ENCODE results near the gene GOLGA3.

The GOLGA3 gene

DNA sequence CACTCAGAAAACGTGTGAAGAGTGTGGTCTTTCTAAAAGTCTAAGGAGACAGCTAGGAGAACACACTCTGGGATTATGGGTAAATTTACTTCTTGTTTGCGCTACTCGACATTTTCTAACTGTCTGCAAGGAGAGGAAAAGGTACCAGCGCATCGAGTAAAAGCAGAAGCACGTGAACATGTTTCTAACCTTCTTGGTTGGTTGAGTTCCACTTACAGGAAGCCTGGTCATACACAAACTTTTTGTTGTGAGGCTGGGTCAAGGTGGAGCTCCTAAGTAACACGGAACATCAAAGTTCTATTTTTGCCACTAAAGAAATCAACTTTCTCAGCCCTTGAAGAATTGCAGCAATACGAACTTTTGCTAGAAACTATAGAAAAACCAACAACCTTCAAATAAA lies 87.0 kb downstream of the GOLGA3 start:
- no peak for FAIRE-seq

DNA sequence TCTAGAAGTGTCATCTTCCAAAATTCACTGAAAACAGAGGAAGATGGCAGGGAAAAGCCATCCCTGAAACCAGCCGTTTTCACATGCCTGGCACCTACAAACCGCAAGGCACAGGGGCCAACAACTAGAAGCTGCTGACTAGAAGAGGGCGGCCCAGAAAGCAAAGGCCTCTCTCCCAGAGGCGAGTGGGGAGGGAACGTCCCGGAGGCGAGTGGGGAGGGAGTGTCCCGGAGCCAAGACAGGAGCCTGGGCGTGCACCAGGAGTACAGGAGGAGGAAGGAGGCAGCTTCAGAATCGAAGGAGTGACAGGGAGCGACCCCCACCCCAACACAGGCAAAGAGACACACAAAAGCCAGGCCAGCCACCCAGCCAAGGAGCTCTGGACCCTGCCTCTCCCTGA lies 88.0 kb downstream of the GOLGA3 start:
- no peak for FAIRE-seq

DNA sequence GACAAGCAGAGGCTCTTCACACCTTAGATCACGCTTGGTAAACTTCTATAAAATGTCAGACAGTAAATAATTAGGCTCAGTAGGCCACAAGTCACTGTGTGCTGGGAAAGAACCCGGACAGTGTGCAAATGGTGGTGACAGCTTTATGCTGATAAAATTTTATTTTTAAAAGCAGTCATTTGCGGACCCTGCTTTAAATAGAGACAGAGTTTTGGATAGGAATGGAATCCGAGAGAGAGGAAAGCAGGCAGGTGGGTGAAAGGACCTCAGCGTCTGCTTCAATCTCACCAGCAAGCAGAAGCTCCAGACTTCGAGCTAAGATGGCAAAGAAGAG lies 88.4 kb downstream of the GOLGA3 start:
- FAIRE-seq: no peak

DNA sequence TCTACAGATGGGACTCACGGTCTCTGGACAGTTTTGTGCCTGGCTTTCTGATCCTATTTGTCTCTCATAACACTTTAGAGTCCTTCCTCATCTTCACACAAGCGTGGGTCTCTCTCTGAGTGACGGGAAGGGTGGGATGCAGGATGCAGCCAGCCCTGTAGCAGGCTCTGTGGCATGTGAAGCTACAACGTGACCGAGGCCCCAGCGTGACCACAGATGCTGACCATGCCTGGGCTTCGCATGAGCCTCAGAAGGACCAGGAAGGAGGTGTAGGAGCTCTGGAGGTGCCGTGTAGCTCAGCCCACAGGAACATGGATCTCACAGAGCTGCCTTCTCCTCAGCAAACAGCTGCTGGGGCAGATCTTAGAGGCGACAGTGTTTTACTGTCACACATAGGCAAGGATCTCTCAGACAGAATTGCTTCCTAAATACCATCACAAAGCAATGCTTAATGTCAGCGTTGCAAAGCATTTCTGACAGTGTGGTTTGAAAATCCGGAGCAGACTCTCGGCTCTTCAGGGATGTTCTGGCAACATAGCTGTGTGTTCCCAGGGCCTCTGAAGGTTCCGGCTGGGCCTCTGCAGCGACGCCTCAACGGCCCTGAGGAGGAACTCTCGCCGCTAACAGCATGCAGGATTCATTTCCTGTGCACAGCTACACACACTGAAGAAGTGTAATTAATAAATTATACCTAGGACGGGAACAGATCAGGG lies 88.9 kb downstream of the GOLGA3 start:
- FAIRE-seq: no peak

DNA sequence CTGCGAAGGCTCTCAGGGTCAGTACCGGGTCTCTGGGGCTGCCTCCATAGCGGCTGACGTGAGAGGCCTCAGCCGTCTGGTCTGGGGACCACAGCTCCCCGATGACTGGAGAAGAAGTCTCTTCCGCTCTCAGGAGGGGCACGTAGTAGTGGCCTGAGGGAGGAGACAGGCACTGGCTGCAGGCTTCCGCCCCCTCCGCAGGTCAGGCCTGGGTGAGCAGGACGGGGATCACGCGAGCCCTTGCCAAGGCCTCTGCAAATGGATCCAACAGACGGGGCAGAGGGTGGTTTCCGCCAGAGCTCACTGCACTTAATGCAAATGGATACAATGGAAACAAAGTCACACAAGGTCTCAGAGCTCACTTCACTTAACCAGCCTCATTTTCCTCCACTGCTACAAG lies 91.8 kb downstream of the GOLGA3 start:
- FAIRE-seq: no peak

DNA sequence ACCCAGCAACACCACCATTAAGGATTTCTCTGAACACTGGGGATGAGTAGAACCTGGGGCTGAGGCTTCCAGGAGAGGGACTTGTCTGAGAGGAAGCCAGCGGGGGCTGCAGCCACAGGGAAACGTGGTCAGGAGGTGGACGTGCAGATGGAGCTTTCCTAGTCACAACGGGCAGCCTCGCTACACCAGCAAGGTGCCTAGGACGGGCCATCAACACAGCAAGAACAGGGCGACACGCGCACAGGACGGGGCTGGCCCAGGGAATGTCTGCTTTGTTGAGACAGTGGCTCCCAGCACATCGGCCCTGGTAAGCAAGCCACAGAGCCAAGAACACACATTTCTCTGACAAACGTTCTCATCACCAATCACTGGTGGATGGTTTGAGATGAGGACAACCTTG lies 92.3 kb downstream of the GOLGA3 start:
- no peak for FAIRE-seq

DNA sequence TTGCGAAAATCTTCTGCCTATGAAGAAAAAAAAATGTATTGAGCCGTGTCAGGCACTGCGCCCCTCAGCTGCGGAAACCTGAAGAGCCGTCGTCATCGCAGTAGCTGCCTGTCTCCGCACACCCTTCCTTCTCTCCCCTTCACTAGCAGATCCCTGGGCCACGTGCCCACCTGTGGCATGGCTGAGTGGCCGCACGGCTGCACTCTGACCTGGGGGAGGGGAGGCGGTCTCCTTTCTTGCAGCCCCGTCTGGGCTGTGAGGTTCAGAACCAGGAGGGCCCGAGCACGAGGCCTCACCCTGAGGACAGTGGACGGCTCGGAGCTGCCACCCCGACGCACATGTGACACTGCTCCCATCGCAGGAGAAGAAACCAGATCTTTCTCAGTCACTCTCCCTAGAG lies 93.2 kb downstream of the GOLGA3 start:
- FAIRE-seq: no peak

DNA sequence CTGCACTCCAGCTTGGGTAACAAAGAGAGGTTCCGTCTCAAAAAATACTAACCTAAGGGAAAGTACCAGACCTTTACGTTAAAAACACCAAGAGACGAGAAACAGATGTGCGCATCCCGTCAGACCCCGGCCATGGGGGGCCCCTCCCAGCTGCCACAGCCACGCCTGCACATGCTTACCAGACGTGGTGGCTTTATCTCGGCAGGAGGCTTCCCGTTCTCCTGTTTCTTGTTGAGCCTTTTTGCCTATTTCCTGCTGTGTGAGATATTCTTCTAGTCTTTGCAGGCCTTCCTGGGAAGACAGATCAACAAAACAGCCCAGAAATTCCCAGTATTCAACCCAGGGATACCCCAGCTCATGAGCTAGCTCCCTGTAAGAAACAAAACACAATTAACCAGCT lies 94.5 kb downstream of the GOLGA3 start:
- FAIRE-seq: no peak

DNA sequence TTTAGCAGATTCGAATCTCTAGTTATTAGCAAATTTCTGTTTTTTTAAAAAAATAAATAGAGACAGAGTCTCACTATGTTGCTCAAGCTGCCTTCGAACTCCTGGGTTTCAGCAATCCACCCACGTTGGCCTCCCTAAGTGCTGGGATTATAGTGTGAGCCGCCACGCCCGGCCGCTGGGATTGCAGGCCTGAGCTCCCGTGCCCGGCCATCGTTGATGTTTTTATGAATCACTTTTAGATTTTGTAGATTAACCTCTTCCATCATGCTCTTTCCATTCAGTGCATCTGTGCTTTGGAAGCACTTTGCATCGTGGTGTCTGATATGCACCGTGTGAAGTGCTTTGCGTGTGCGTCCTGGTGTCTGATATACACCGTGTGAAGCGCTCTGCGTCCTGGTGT lies 97.1 kb downstream of the GOLGA3 start:
- no peak for FAIRE-seq

DNA sequence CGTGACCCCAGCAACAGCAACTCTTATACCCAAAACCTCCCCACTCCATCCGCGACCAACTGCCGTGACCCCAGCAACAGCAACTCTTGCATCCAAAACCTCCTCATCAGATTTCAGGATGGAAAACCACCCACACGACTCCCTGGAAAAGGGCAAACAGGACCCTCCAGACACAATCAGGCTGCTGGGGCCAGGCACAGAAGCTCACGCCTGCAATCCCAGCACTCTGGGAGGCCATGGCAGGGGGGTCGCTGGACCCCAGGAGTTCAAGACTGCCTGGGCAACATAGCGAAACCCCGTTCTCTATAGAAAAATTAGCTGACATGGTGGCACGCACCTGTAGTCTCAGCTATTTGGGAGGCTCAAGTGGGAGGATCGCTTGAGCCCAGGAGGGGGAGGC lies 98.3 kb downstream of the GOLGA3 start:
- FAIRE-seq: no peak

DNA sequence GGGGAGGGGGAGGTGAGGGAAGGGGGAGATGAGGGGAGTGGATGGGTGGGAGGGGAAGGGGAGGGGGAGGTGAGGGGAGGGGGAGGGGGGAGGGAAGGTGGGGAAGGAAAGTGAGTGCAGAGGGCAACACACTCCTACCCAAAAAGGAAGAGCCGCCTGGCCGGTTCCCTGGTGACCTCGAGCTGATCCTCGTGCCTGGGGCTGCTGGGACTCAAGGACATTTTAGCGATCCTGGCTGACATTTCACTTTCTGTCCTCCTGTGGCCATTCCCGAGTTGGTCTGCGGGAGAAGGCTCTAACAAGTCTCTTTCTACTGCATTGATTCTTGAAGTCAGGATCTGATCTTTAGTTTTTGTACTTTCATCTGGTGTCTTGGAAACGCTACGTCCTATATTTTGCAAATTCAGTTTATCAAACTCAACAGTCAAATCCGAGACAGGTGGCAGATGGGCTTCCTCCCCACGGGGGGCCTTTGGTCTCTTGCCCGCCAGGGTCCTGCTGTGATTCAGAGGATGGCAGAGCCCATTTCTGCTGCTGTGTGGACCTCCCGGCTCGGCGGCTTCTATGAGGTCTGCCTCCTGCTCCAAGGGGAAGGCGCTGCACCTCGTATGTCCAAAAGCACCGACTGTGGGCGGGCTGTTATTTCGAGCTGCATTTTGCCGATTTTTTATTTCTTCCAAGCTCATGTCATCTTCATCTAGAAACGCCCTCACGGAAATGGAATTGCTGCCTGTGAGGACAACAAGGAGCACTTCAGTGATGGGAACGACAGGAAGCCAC lies 98.9 kb downstream of the GOLGA3 start:
- FAIRE-seq: no peak

DNA sequence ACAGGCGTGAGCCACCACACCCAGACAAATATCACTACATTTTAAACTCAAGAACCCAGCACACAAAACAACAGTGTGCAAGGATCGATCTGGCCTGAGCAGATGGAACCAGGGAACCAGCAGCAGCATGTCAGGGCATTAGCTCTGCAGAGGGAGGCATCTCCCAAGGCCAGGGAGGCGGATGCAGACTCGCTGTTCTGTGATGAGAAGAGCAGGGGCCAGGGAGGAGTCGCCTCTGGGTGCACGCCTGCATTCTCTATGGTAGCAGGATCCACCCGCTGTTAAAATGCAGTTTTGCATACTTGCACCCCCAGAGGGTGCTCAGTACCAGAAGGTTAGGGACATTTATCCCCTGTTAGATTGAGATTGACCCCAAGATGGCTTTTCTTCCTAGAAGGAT lies 100.2 kb downstream of the GOLGA3 start:
- FAIRE-seq: no peak

DNA sequence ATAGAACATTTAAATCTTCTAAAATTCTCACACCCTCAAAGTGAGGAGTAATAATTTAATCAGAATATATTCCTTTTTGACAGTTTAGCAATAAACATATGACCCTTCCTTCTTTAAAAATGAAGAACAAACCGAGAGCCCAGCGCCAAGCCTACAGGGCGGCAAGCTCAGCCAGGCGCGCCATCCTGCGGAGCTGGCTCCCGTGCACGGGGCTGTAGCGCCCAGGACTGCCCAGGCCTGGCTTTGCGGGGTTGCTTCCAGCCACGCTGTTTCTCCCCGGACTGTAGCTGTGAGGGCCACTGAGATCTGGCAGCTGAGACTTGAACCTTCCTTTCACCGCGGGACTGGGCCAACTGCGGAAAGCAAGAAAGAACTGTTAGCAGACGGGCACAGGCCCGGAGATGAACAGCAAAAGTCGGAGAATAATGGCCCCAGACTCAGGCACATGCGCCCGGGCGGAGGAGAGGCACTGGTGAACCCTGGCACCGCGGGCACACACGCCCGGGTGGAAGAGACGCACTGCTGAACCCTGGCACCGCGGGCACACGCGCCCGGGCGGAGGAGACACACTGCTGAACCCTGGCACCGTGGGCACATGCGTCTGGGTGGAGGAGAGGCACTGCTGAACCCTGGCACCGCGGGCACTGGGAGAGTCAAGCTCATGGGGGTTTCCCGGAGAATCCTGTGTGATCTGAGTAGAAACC lies 101.4 kb downstream of the GOLGA3 start:
- FAIRE-seq: no peak

DNA sequence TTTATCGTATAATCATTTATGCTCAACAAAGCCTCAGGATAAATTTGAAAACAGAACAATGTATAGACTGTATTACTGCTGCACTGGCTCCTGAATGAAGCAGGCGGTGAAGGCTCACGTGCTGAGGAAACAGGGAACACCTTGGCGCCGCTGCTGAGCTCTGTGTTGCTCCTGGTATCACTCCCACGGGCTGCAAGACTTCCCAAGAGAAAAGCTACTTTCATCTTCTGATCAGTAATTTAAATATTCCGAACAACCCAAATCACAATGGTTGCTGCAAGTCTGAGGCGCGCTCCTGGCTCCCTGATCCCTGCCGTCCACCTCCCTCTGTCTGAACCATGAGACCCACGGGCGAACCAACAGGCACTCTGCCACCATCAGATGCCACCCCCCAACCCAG lies 102.3 kb downstream of the GOLGA3 start:
- no peak for FAIRE-seq

DNA sequence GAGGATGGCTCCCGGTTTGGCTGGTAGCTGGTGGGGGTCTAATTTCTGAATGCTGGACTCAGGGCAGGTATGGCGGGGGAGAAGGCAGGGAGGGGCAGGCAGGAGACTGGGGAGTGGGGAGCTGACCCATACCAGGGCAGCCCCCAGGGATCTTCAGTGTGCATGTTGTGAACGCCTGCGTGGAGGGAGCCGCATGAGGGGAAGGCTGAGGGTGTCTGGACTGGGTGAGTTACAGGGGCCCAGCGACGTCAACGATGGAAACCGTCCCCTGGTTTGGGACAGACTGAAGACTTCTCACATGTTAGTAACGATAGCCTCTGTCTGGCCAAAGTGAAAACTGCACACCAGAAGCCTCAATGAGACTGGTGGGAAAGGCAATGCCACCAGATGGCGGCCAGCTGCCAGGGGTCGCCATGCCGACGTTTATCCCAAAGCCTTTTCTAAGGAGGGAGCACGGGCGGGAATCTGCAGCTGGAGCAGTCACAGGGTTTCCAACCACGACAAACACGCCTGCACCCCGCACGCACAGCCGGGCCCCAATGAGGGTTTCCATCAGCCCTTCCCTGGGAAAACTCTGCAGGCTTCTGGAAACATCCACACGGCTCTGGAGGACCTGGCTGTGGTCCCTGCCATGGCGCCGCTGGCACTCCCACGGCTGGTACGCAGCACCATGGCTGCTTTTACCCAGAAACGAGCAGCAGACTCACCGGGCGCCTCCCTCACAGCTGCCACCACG lies 104.0 kb downstream of the GOLGA3 start:
- no peak for FAIRE-seq

DNA sequence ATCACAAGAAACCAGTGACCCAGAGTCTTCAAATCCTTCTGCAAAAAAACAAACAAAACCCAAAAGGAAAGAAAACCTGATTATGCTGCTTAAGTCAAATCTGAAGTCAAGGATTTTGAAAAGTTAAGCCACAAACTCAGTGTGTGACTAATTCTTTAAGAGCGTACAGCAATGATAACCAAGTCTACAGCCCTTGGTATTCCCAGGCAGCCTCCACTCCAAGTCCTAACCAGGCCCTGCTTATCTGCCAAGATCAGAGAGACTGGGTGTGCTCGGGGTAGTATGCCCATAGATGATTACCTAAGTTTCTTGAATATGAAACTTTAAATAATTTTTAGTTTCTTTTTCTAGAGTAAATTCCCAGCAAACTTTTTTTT lies 104.9 kb downstream of the GOLGA3 start:
- no peak for FAIRE-seq

DNA sequence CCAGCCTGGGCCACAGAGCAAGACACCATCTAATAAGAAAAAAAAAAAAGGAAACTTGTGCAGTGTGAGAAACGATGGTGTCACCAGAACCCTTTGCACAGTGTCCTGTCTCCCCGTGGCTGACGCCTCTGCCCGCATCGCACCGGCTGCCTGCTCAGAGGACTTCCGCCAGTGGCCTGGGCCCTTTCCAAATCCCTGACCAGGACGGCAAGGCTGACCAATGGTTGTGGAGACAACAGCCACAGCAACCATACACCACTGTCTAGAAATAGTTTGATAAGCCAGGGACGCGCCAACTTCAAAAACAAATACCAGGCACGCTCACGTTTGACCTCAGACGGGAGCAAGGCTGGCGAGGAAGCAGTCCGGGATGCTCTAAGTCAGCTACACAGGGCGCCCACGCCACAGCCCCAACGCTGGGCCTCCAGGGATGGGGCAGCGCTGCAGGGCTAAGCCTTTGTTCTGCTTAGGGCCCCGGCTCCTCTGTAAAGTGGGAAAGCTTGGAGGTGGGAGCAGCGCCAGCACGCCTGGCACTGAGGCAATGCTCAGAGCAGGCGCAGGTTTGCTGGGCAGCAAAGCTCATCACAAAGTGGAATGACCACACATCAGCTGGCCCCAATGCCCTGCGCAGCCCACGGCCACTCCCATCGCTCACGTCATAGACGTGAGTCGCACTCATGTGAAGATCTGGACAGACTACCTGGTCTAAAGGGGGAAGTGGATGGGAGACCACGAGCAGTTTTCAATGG lies 105.5 kb downstream of the GOLGA3 start:
- no peak for FAIRE-seq

DNA sequence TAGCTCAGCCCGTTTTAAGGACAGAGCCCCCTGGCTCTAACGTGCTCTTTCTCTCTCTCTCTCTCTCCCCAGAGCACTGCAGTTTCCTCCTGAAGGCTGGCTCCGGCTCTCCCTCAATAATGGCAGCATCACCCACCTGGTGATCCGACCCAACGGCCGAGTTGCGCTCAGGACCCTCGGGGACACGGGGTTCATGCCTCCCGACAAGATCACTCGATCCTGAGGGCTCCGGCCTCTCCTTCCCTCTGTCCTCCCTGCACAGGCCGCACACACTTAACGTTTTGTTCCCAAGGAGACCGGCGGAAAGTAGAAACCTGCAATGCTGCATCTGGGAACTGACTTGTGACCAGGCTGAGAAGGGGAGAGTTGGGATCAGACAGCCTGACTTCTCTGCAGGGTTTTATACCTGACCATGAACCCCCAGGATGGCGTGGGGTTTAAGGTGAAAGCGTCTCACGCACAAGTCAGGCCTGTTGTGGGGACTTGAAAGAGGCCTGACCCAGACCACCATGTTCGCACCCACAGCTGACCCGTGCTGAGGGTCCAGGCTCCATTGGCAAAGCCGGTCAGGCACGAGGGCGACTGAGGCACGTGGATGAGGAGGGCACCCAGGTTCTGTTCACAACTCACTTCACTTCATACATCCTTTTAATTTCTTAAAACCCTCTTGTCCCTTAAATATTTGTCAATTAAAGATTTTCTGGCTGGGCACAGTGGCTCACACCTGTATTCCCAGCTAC lies 107.9 kb downstream of the GOLGA3 start:
- no peak for FAIRE-seq

DNA sequence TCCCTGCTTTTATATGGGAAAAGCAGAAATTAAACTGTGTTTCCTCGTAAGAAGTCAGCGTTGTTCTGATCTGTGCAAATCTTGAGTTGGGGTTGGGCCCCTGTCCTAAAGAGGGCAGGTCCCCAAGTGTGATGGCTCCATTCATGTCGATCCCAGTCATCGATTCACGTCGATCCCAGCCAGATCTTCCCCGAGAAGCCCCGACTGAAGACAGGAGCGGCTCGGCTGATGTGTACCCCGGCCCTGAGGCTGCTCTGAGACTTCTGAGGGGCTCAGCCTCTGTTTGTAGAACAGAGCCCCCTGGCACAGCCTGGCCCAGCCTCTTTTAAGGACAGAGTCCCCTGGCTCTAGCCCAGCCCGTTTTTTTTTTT lies 108.7 kb downstream of the GOLGA3 start:
- FAIRE-seq: no peak

DNA sequence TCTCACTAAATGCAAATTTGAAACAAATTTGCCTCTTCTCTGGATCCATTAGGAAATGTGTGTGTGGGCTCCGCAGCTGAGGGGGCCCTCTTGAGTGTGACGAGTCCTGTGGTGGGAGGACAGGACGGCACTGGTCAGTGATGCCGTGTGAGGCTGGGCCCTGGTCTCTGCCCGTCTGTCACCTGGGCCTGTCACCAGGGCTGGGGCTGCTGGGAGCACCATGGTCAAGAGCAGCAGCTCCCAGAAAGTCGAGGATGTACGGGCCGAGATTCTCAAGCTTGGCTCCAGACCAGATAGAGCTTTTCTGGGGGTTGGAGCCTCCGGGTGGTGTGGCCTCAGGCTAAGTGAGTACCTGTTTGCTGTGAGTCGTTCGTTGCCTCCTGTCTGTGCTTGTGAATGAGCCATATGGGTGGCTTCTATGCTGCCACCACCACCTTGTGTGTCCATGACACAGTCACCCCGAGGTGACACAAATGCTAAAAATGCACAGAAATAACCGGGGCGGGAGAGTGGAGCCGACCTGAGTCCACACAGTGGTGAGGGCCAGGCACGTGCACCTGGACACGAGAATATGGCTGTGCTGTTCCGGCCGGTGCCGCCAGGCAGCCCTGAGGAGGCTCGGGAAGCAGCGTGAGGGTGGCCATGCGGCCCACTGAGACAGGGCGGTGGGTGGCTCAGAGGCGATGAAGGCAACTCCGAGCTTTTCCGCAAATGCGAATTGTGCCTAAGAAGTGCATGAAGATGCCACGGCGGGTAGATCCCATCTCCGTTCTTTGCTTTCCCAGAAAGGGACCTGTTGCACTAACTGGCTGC lies 109.3 kb downstream of the GOLGA3 start:
- FAIRE-seq: no peak
